BLaER1 treated with 17β-estradiol and CSF1 and Interleukin-3, amounts not matched to agents 10 nM and 100 nM (cell line): ENCODE results near the gene RSAD1.

Experiments
- H3K27ac ChIP-seq, 11 experiments: shearing (Covaris generic); formaldehyde crosslinking; 2 replicates each; pipeline ENCODE4 v1.8.1; 2022
- H3K27me3 ChIP-seq, 11 experiments: shearing (Covaris generic); formaldehyde crosslinking; 2 replicates each; pipeline ENCODE4 v1.8.1; 2022
- H3K36me3 ChIP-seq, 11 experiments: shearing (Covaris generic); formaldehyde crosslinking; 2 replicates each; pipeline ENCODE4 v1.8.1; 2022
- H3K4me1 ChIP-seq, 10 experiments: shearing (Covaris generic); formaldehyde crosslinking; 2 replicates each; pipeline ENCODE4 v1.8.1; 2022
- H3K4me2 ChIP-seq, 11 experiments: shearing (Covaris generic); formaldehyde crosslinking; 2 replicates each; pipeline ENCODE4 v1.8.1; 2022
- H3K4me3 ChIP-seq, 10 experiments: shearing (Covaris generic); formaldehyde crosslinking; 2 replicates each; pipeline ENCODE4 v1.8.1; 2022
- H3K9ac ChIP-seq, 11 experiments: shearing (Covaris generic); formaldehyde crosslinking; 2 replicates each; pipeline ENCODE4 v1.8.1; 2022
- H3K9me3 ChIP-seq, 11 experiments: shearing (Covaris generic); formaldehyde crosslinking; replicated peaks in 1 of 11; 2 replicates each; pipeline ENCODE4 v1.8.1; 2022
- H4K20me1 ChIP-seq, 11 experiments: shearing (Covaris generic); formaldehyde crosslinking; 2 replicates each; pipeline ENCODE4 v1.8.1; 2022
- Cebpa-rat ChIP-seq, 11 experiments: shearing (Covaris generic); IDR thresholded peaks; 2 replicates each; pipeline ENCODE4 v1.8.1; 2022

The RSAD1 gene

GRCh38 chr17:50502301-50502990, 23.8 kb downstream of the RSAD1 start:
- H3K9ac ChIP-seq, result 0 out of 22 replicates have a peak overlapping the region, but pooled peaks of 1 of the 11 experiments have one; percentile 0
- H3K4me3 ChIP-seq, result no peak overlapping the region

GRCh38 chr17:50505591-50506130, 27.0 kb downstream of the RSAD1 start:
- H3K4me3 ChIP-seq, result no peak overlapping the region
- H3K9me3 ChIP-seq, result no peaks in the 10 kb centered on the region
- H3K27ac ChIP-seq, result no peak overlapping the region
- no peak overlapping the region for H3K4me2 ChIP-seq
- TF ChIP-seq Cebpa-rat (IDR thresholded peaks at IDR 0.05), result no peak
- no peaks in the 10 kb centered on the region for H3K36me3 ChIP-seq
- 0 out of 22 replicates have a peak, but pooled peaks cover 0 to 5% (median 0%) of the 10 kb centered on the region in 11 experiments for H4K20me1 ChIP-seq
- peaks cover 0 to 29% (median 21%) of the 10 kb centered on the region in 10 experiments; a peak in 18 of 20 replicates for H3K4me1 ChIP-seq
- no peak overlapping the region for H3K9ac ChIP-seq
- H3K27me3 ChIP-seq, result peaks cover 22 to 46% (median 37%) of the 10 kb centered on the region in 11 experiments

More at GRCh38 chr17:50502301-50502990, 23.8 kb downstream of the RSAD1 start:
- no peak for TF ChIP-seq Cebpa-rat (IDR thresholded peaks at IDR 0.05)
- Histone ChIP-seq H3K36me3 (no peaks in the 10 kb centered on the region), H3K9me3 (0 out of 22 replicates have a peak, but pooled peaks cover 0 to 5% (median 0%) of the 10 kb centered on the region in 11 experiments), H3K4me1 (peaks cover 0 to 22% (median 13%) of the 10 kb centered on the region in 10 experiments; a peak in 15 of 20 replicates), H4K20me1 (no peaks in the 10 kb centered on the region), H3K27ac (peak overlapping the region in 2 of 11 experiments; percentile 51 to 61; a peak in 2 of 22 replicates), H3K27me3 (peaks cover 2 to 19% (median 11%) of the 10 kb centered on the region in 11 experiments; a peak in 21 of 22 replicates), H3K4me2 (no peak overlapping the region; a peak in 1 of 22 replicates)

GRCh38 chr17:50506298-50506697, 27.6 kb downstream of the RSAD1 start:
- TF ChIP-seq Cebpa-rat (IDR thresholded peaks at IDR 0.05), result no peak
- Histone ChIP-seq H3K4me2 (no peak overlapping the region), H3K4me3 (no peak overlapping the region), H3K4me1 (peaks cover 0 to 29% (median 21%) of the 10 kb centered on the region in 10 experiments; a peak in 18 of 20 replicates), H4K20me1 (0 out of 22 replicates have a peak, but pooled peaks cover 0 to 5% (median 0%) of the 10 kb centered on the region in 11 experiments), H3K9me3 (no peaks in the 10 kb centered on the region), H3K36me3 (no peaks in the 10 kb centered on the region), H3K27ac (no peak overlapping the region), H3K27me3 (peaks cover 22 to 46% (median 37%) of the 10 kb centered on the region in 11 experiments), H3K9ac (no peak overlapping the region)

- Histone ChIP-seq H3K4me1 (peaks cover 0 to 24% (median 19%) of the 10 kb centered on the region in 10 experiments; a peak in 18 of 20 replicates), H3K9ac (peak within 1 kb of the TSS in 10 of 11 experiments; percentile 23 to 64 (median 41); a peak in 14 of 22 replicates), H3K9me3 (no peaks in the 10 kb centered on the region), H3K36me3 (no peaks in the 10 kb centered on the region), H4K20me1 (0 out of 22 replicates have a peak, but pooled peaks cover 0 to 5% (median 0%) of the 10 kb centered on the region in 11 experiments), H3K27me3 (peaks cover 22 to 46% (median 37%) of the 10 kb centered on the region in 11 experiments), H3K4me2 (peak within 1 kb of the TSS; percentile 48 to 87 (median 76)), H3K4me3 (peak within 1 kb of the TSS; percentile 29 to 67 (median 54)), H3K27ac (no peak within 1 kb of the TSS)
- TF ChIP-seq Cebpa-rat (IDR thresholded peaks at IDR 0.05), result no peak
Observed at GRCh38 chr17:50507871-50508572, 29.4 kb downstream of the RSAD1 start, which contains the start of gene MYCBPAP. MYCBPAP (plus strand) TSS chr17:50508439; CDS start chr17:50508675, 236 bp downstream.

- Histone ChIP-seq H3K4me2 (peak overlapping the region; percentile 48 to 87 (median 76)), H3K9me3 (no peaks in the 10 kb centered on the region), H3K4me1 (peaks cover 0 to 19% (median 12%) of the 10 kb centered on the region in 10 experiments; a peak in 18 of 20 replicates), H3K4me3 (peak overlapping the region; percentile 29 to 67 (median 54)), H3K9ac (peak overlapping the region in 10 of 11 experiments; percentile 23 to 64 (median 41); a peak in 14 of 22 replicates), H3K27me3 (peaks cover 22 to 46% (median 37%) of the 10 kb centered on the region in 11 experiments), H4K20me1 (0 out of 22 replicates have a peak, but pooled peaks cover 0 to 5% (median 0%) of the 10 kb centered on the region in 11 experiments), H3K27ac (no peak overlapping the region), H3K36me3 (no peaks in the 10 kb centered on the region)
- TF ChIP-seq Cebpa-rat (IDR thresholded peaks at IDR 0.05), result no peak
Observed at GRCh38 chr17:50508573-50509460, 30.2 kb downstream of the RSAD1 start.

- no peak overlapping the region for H3K4me2 ChIP-seq
Observed at GRCh38 chr17:50511058-50511457, 32.4 kb downstream of the RSAD1 start.

GRCh38 chr17:50513495-50513894, 34.8 kb downstream of the RSAD1 start:
- H4K20me1 ChIP-seq, result 0 out of 22 replicates have a peak, but pooled peaks cover 0 to 5% (median 0%) of the 10 kb centered on the region in 11 experiments
- H3K4me1 ChIP-seq, result peaks cover 0 to 21% (median 13%) of the 10 kb centered on the region in 10 experiments; a peak in 15 of 20 replicates
- H3K36me3 ChIP-seq, result no peaks in the 10 kb centered on the region
- H3K9ac ChIP-seq, result no peak overlapping the region
- TF ChIP-seq Cebpa-rat (IDR thresholded peaks at IDR 0.05), result no peak
- no peak overlapping the region for H3K4me3 ChIP-seq
- peaks cover 10 to 17% (median 15%) of the 10 kb centered on the region in 11 experiments for H3K27me3 ChIP-seq
- no peaks in the 10 kb centered on the region for H3K9me3 ChIP-seq
- no peak overlapping the region for H3K27ac ChIP-seq
- H3K4me2 ChIP-seq, result no peak overlapping the region

More at GRCh38 chr17:50511058-50511457, 32.4 kb downstream of the RSAD1 start:
- no peak overlapping the region for H3K27ac ChIP-seq
- H3K4me1 ChIP-seq, result peaks cover 0 to 28% (median 15%) of the 10 kb centered on the region in 10 experiments; a peak in 15 of 20 replicates
- 0 out of 22 replicates have a peak, but pooled peaks cover 0 to 5% (median 0%) of the 10 kb centered on the region in 11 experiments for H4K20me1 ChIP-seq
- no peak overlapping the region for H3K9ac ChIP-seq
- TF ChIP-seq Cebpa-rat (IDR thresholded peaks at IDR 0.05), result no peak
- H3K36me3 ChIP-seq, result no peaks in the 10 kb centered on the region
- peaks cover 22 to 41% (median 37%) of the 10 kb centered on the region in 11 experiments for H3K27me3 ChIP-seq
- H3K4me3 ChIP-seq, result no peak overlapping the region
- H3K9me3 ChIP-seq, result no peaks in the 10 kb centered on the region
